ENCODE results near the gene ZNF234.
"Not testable (repeated sequence)": the region's sequence is repeated elsewhere in the genome, so short reads cannot be mapped to it uniquely, and the experiment has no call there.

Gene ZNF234

GRCh38 chr19:44182145-44182544, 40.8 kb downstream of the ZNF234 start:
- FAIRE-seq, result no peak

GRCh38 chr19:44190020-44190419, 48.7 kb downstream of the ZNF234 start:
- FAIRE-seq, result peak; percentile 90

GRCh38 chr19:44192127-44192526, 50.8 kb downstream of the ZNF234 start:
- no peak for FAIRE-seq

- FAIRE-seq, result no peak
These were observed 55.4 kb downstream of the ZNF234 start for GRCh38 chr19:44196772-44197171.

- no peak for FAIRE-seq
These were observed 61.1 kb downstream of the ZNF234 start for GRCh38 chr19:44202470-44202869.

GRCh38 chr19:44202974-44203373, 61.6 kb downstream of the ZNF234 start:
- FAIRE-seq, result no peak

- not testable (repeated sequence) for FAIRE-seq
These were observed 62.5 kb downstream of the ZNF234 start for GRCh38 chr19:44203877-44204276.

- FAIRE-seq, result peak; percentile 37
These were observed 63.4 kb downstream of the ZNF234 start for GRCh38 chr19:44204772-44205171.

GRCh38 chr19:44207126-44207803, 65.9 kb downstream of the ZNF234 start:
- FAIRE-seq, result peak; percentile 98
